Smooth muscle cell (in vitro differentiated cells): ENCODE results near the gene CXCL14. TPM values are rescaled to one million over a fixed set of nuclear protein-coding genes. Genes with fewer than 3 reads are reported as not detected.

Source experiments
- DNase-seq: peaks from one replicate; lab custom pipeline; 2025; ENCODE audit not compliant: unreplicated experiment; lab: John Stamatoyannopoulos, UW
- H2AFZ ChIP-seq: fragments of 200-600 bp; sonication (generic); 2 replicates; pipeline ENCODE4 v1.6.0; 2016; ENCODE audit warnings: antibody characterized with exemption, low read depth, mild to moderate bottlenecking
- H3F3A ChIP-seq: fragments of 200-600 bp; sonication (generic); 2 replicates; pipeline ENCODE4 v1.6.0; 2017; ENCODE audit warnings: antibody characterized with exemption, low read depth
- H3K27ac ChIP-seq: fragments of 200-600 bp; sonication (generic); 2 replicates; pipeline ENCODE4 v1.5.1; 2016; ENCODE audit warnings: low read depth, mild to moderate bottlenecking
- H3K27me3 ChIP-seq: fragments of 200-600 bp; sonication (generic); 2 replicates; pipeline ENCODE4 v1.6.1; 2016; ENCODE audit warnings: low read depth, mild to moderate bottlenecking
- H3K36me3 ChIP-seq: fragments of 200-600 bp; sonication (generic); 2 replicates; pipeline ENCODE4 v1.5.1; 2016; ENCODE audit warnings: low read depth
- H3K4me1 ChIP-seq: fragments of 200-600 bp; sonication (generic); 2 replicates; pipeline ENCODE4 v1.5.1; 2016; ENCODE audit warnings: low read depth
- H3K4me2 ChIP-seq: fragments of 200-600 bp; sonication (generic); 2 replicates; pipeline ENCODE4 v1.6.0; 2016; ENCODE audit warnings: mild to moderate bottlenecking
- H3K4me3 ChIP-seq: fragments of 200-600 bp; sonication (generic); 2 replicates; pipeline ENCODE4 v1.5.1; 2016; ENCODE audit warnings: mild to moderate bottlenecking
- H3K79me2 ChIP-seq: fragments of 200-600 bp; sonication (generic); 2 replicates; pipeline ENCODE4 v1.6.0; 2016; ENCODE audit warnings: low read depth, mild to moderate bottlenecking
- H3K9ac ChIP-seq: fragments of 200-600 bp; sonication (generic); 2 replicates; pipeline ENCODE4 v1.6.0; 2016; ENCODE audit warnings: low read depth
- H3K9me3 ChIP-seq: fragments of 200-600 bp; sonication (generic); replicated peaks from 2 replicates; pipeline ENCODE4 v1.5.1; 2016; ENCODE audit warnings: low read depth
- H4K20me1 ChIP-seq: fragments of 200-600 bp; sonication (generic); 2 replicates; pipeline ENCODE4 v1.6.0; 2016; ENCODE audit warnings: low read depth
- CTCF ChIP-seq: fragments of 200-600 bp; sonication (generic); IDR thresholded peaks from 2 replicates; pipeline ENCODE4 v1.5.1; 2017; ENCODE audit warnings: borderline replicate concordance, mild to moderate bottlenecking, antibody characterized with exemption; ENCODE audit not compliant: insufficient read depth, poor library complexity, severe bottlenecking
- WGBS: methylation state at CpG from one replicate; pipeline ENCODE4 v1.1.7; 2016; ENCODE audit warnings: low lambda C conversion rate; 5-methylcytosine and 5-hydroxymethylcytosine counted together
- polyA plus RNA-seq: library from polyadenylated mRNA; unstranded; fragments of >200 nt; fragmentation: Nextera tagmentation; extraction: Ambion mirVana; gene quantifications from 2 replicates; pipeline ENCODE4 v1.2.1, GENCODE V29; 2016
- total RNA-seq: library from RNA; depleted of rRNA; stranded (reverse); fragments of >200 nt; gene quantifications from 2 replicates; pipeline ENCODE4 v1.2.3, GENCODE V29; 2014

Gene CXCL14
- total and polyA plus RNA-seq, 2 experiments from 2014 or later = 589 to 1,209 TPM

- Histone ChIP-seq H3K9me3 (no peaks in the 10 kb centered on the region), H2AFZ (no peak overlapping the region), H3K36me3 (no peaks in the 10 kb centered on the region), H3K4me2 (no peak overlapping the region), H3K4me1 (peaks cover 25% of the 10 kb centered on the region), H3K4me3 (no peak overlapping the region), H3K79me2 (no peaks in the 10 kb centered on the region), H3F3A (no peaks in the 10 kb centered on the region), H3K27ac (no peak overlapping the region), H3K27me3 (peaks cover 100% of the 10 kb centered on the region), H3K9ac (no peak overlapping the region), H4K20me1 (no peaks in the 10 kb centered on the region)
- DNase-seq = no peak
- WGBS = 93% methylated on average over 2 of the region's 2 CpGs
- no peak for TF ChIP-seq CTCF
Measured at GRCh38 chr5:135537745-135538144, 41.0 kb downstream of the CXCL14 start.

GRCh38 chr5:135537271-135537670 is 41.5 kb downstream of the CXCL14 start:
- Histone ChIP-seq H4K20me1 (no peaks in the 10 kb centered on the region), H3K27me3 (peaks cover 100% of the 10 kb centered on the region), H3K4me1 (peaks cover 24% of the 10 kb centered on the region), H3K79me2 (no peaks in the 10 kb centered on the region), H3K9me3 (no peaks in the 10 kb centered on the region), H3F3A (no peaks in the 10 kb centered on the region), H3K9ac (no peak overlapping the region), H3K4me3 (no peak overlapping the region), H3K4me2 (no peak overlapping the region), H3K36me3 (no peaks in the 10 kb centered on the region), H2AFZ (no peak overlapping the region), H3K27ac (no peak overlapping the region)
- WGBS = 77% methylated on average over 7 of the region's 7 CpGs
- no peak for TF ChIP-seq CTCF
- DNase-seq = no peak

GRCh38 chr5:135535820-135536801 is 42.7 kb downstream of the CXCL14 start, which contains the start of gene NEUROG1:
NEUROG1 (minus strand) TSS chr5:135535964; CDS start chr5:135535690, 274 bp downstream.
- no peaks in the 10 kb centered on the region for H3K79me2 ChIP-seq
- no peaks in the 10 kb centered on the region for H3K9me3 ChIP-seq
- no peaks in the 10 kb centered on the region for H4K20me1 ChIP-seq
- H3K4me2 ChIP-seq = peak within 1 kb of the TSS; percentile 83
- H3K27ac ChIP-seq = no peak within 1 kb of the TSS
- peaks cover 100% of the 10 kb centered on the region for H3K27me3 ChIP-seq
- H3K9ac ChIP-seq = no peak within 1 kb of the TSS
- no peak within 1 kb of the TSS for H2AFZ ChIP-seq
- no peak for TF ChIP-seq CTCF
- H3K4me3 ChIP-seq = peak within 1 kb of the TSS; percentile 31
- no peaks in the 10 kb centered on the region for H3F3A ChIP-seq
- DNase-seq = no peak
- WGBS = 3% methylated on average over 62 of the region's 74 CpGs
- peaks cover 24% of the 10 kb centered on the region for H3K4me1 ChIP-seq
- no peaks in the 10 kb centered on the region for H3K36me3 ChIP-seq

GRCh38 chr5:135535420-135535819 is 43.4 kb downstream of the CXCL14 start:
- H3K36me3 ChIP-seq = no peaks in the 10 kb centered on the region
- no peak for DNase-seq
- WGBS = 5% methylated on average over 44 of the region's 44 CpGs
- no peaks in the 10 kb centered on the region for H3K9me3 ChIP-seq
- H3K27ac ChIP-seq = no peak overlapping the region
- H3K4me3 ChIP-seq = peak overlapping the region; percentile 31
- H3K4me2 ChIP-seq = peak overlapping the region; percentile 83
- H3K79me2 ChIP-seq = no peaks in the 10 kb centered on the region
- no peak overlapping the region for H2AFZ ChIP-seq
- H3F3A ChIP-seq = no peaks in the 10 kb centered on the region
- H3K4me1 ChIP-seq = peaks cover 24% of the 10 kb centered on the region
- no peaks in the 10 kb centered on the region for H4K20me1 ChIP-seq
- no peak overlapping the region for H3K9ac ChIP-seq
- peaks cover 100% of the 10 kb centered on the region for H3K27me3 ChIP-seq
- no peak for TF ChIP-seq CTCF
